Suprapubic skin (tissue), 4 donors: Measurements from ENCODE around the gene FAM209B. TPM values are rescaled to one million over a fixed set of nuclear protein-coding genes. Genes with fewer than 3 reads are reported as not detected.

Experiments used
- DNase-seq, 2 donors: peaks; one replicate each; pipeline ENCODE4 v3.0.0-alpha.2; 2019; ENCODE audit warnings: low spot score in 2 of 2
- H3K27ac ChIP-seq: fragments of 200-600 bp; sonication (generic); one replicate; pipeline ENCODE4 v1.5.1; 2019
- H3K27me3 ChIP-seq: fragments of 200-600 bp; sonication (generic); one replicate; pipeline ENCODE4 v1.5.1; 2019
- H3K36me3 ChIP-seq: fragments of 200-600 bp; sonication (generic); one replicate; pipeline ENCODE4 v1.5.1; 2019
- H3K4me1 ChIP-seq: fragments of 200-600 bp; sonication (generic); one replicate; pipeline ENCODE4 v1.5.1; 2019
- H3K4me3 ChIP-seq: fragments of 200-600 bp; sonication (generic); one replicate; pipeline ENCODE4 v1.5.1; 2019; ENCODE audit warnings: mild to moderate bottlenecking
- H3K9me3 ChIP-seq: fragments of 200-600 bp; sonication (generic); one replicate; pipeline ENCODE4 v1.5.1; 2019
- EP300 ChIP-seq: sonication (generic); formaldehyde crosslinking; IDR thresholded peaks from one replicate; pipeline ENCODE4 v1.6.1; 2017; ENCODE audit warnings: antibody characterized with exemption
- POLR2A ChIP-seq, 2 donors: fragments of 450-650 bp; IDR thresholded peaks; one replicate each; pipeline ENCODE4 v1.6.1; 2017; ENCODE audit warnings: antibody characterized with exemption in 2 of 2, mild to moderate bottlenecking in 2 of 2, moderate library complexity in 2 of 2
- POLR2AphosphoS5 ChIP-seq, 3 donors: sonication (generic); formaldehyde crosslinking; IDR thresholded peaks; one replicate each; pipeline ENCODE4 v1.6.1; 2017; ENCODE audit warnings: antibody characterized with exemption in 3 of 3
- WGBS: methylation state at CpG from one replicate; pipeline ENCODE4 v1.1.5; 2018; 5-methylcytosine and 5-hydroxymethylcytosine counted together
- total RNA-seq, 4 donors: library from RNA; depleted of rRNA; stranded (reverse); fragments of >200 nt; gene quantifications; one replicate each; pipeline ENCODE4 v1.1.0, GENCODE V29; 2016
- TF ChIP-seq, protein P1 (sequence below), 2 donors: fragments of 200-600 bp in 1 of 2; fragments of 450-650 bp in 1 of 2; sonication (generic) in 1 of 2; IDR thresholded peaks; one replicate each; pipeline ENCODE4 v1.5.1; 2016 to 2019; ENCODE audit warnings: antibody characterized with exemption in 2 of 2, mild to moderate bottlenecking in 1 of 2, moderate library complexity in 1 of 2

FAM209B gene
- total RNA-seq, 4 donors from 2014 or later = 2.5 TPM; not detected in 3

DNA sequence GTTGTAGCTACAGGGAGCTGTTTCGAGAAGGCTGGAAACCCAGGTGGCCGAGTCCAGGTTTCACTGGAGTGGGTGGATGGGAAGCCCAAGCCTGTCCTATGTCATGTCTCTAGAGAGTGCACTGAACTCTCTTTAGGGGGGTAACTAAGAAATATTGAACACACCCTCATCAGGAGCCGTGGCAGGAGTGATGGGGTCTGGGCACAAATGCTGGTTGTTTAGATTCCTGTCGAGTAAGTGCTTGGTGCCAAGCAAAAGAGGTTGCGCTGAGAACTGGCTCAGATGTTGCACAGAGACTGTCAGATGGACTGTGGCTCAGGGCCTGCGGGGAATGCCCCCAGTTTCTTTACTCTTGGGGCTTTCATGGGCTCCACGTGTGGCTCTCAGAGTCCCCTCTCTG lies 15.8 kb upstream of the FAM209B start:
- 93% methylated on average over 7 of the region's 7 CpGs for WGBS
- Histone ChIP-seq H3K4me1 (no peaks in the 10 kb centered on the region), H3K9me3 (peaks cover 16% of the 10 kb centered on the region), H3K27me3 (no peaks in the 10 kb centered on the region), H3K36me3 (peaks cover 82% of the 10 kb centered on the region), H3K4me3 (no peak overlapping the region), H3K27ac (no peak overlapping the region)
- TF ChIP-seq EP300 (no peak), POLR2A (IDR thresholded peaks at IDR 0.05) (no peak), POLR2AphosphoS5 (IDR thresholded peaks at IDR 0.05) (no peak)
- TF ChIP-seq, protein P1, sequence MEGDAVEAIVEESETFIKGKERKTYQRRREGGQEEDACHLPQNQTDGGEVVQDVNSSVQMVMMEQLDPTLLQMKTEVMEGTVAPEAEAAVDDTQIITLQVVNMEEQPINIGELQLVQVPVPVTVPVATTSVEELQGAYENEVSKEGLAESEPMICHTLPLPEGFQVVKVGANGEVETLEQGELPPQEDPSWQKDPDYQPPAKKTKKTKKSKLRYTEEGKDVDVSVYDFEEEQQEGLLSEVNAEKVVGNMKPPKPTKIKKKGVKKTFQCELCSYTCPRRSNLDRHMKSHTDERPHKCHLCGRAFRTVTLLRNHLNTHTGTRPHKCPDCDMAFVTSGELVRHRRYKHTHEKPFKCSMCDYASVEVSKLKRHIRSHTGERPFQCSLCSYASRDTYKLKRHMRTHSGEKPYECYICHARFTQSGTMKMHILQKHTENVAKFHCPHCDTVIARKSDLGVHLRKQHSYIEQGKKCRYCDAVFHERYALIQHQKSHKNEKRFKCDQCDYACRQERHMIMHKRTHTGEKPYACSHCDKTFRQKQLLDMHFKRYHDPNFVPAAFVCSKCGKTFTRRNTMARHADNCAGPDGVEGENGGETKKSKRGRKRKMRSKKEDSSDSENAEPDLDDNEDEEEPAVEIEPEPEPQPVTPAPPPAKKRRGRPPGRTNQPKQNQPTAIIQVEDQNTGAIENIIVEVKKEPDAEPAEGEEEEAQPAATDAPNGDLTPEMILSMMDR (IDR thresholded peaks at IDR 0.05) = no peak
- peak; percentile 18 to 48 for DNase-seq

DNA sequence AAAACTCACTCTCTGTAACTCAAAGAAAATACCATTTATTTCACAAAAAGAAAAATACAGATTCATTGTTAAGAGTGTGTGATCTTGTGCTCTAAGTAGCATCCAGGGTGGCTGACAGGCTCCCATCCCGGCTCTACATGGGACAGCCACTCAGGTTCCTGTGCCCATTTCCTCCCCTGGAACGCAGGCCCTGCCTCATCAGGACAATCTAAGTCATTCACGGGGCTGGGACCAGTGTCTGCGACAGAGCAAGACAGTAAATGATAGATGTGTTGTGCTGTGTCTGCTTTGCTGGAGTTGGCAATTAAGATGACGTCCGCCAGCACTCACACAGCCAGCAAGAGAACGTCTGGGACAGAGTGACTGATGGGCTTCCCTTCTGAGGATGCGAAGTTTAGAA lies 15.4 kb upstream of the FAM209B start:
- H3K27ac ChIP-seq = no peak overlapping the region
- TF ChIP-seq POLR2AphosphoS5 (IDR thresholded peaks at IDR 0.05) = no peak
- no peak for TF ChIP-seq POLR2A (IDR thresholded peaks at IDR 0.05)
- TF ChIP-seq, protein P1 (IDR thresholded peaks at IDR 0.05) = no peak
- no peak for TF ChIP-seq EP300
- H3K9me3 ChIP-seq = peaks cover 16% of the 10 kb centered on the region
- H3K27me3 ChIP-seq = no peaks in the 10 kb centered on the region
- H3K36me3 ChIP-seq = peaks cover 77% of the 10 kb centered on the region
- no peaks in the 10 kb centered on the region for H3K4me1 ChIP-seq
- peak; percentile 36 to 60 for DNase-seq
- no peak overlapping the region for H3K4me3 ChIP-seq
- 81% methylated on average over 8 of the region's 8 CpGs for WGBS

DNA sequence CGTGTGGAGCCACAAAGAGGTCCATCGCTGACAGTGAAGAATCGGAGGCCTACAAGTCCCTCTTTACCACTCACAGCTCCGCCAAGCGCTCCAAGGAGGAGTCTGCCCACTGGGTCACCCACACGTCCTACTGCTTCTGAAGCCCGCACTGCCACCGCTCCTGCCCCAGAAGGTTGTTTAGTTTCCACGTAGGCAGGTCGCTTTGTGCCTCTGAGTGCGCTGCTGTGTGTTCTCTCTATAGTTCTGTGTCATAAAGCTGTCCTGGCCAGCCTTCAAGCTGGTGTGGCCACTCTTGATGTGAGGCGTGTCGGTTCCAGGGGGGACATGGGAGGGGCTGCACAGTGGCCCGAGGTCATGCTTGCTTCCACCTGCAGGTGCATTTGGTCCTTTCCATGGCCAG lies 14.9 kb upstream of the FAM209B start:
- Histone ChIP-seq H3K9me3 (peaks cover 16% of the 10 kb centered on the region), H3K4me3 (no peak overlapping the region), H3K4me1 (no peaks in the 10 kb centered on the region), H3K27ac (no peak overlapping the region), H3K36me3 (peaks cover 72% of the 10 kb centered on the region), H3K27me3 (no peaks in the 10 kb centered on the region)
- DNase-seq = peak; percentile 37 to 74
- 95% methylated on average over 14 of the region's 14 CpGs for WGBS
- no peak for TF ChIP-seq POLR2A (IDR thresholded peaks at IDR 0.05)
- TF ChIP-seq POLR2AphosphoS5 (IDR thresholded peaks at IDR 0.05) = no peak
- TF ChIP-seq, protein P1 (IDR thresholded peaks at IDR 0.05) = no peak
- TF ChIP-seq EP300 = no peak

DNA sequence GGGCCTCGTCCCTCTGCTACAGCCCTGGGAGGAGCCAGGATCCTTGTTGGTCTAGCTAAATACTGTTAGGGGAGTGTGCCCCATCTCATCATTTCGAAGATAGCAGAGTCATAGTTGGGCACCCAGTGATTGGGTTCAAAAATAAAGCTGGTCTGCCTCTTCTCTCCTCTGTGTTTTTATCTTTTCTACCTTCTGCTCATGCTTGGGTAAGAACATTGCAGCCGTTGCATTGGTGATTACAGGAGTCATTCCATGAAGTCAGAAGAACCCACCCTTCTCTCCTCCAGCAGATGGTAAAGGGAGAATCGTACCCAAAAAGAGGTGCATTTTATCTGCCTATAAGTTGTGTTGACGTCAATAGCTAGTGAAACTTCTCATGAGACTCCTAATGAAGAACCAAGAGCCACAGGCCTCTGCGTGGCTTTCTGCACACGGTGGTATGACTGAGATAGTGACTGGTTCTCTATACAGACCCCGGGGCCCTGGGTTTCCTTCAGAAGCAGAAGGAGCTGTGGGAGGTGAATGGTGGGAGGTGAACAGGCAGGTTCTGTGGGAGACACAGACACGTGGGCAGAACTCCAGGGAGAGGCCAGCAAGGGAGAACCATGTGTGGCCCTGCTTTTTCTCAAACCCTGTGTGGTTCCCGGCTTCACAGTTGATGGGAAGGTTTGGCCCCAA lies 14.2 kb upstream of the FAM209B start:
- Histone ChIP-seq H3K36me3 (peaks cover 65% of the 10 kb centered on the region), H3K9me3 (peaks cover 16% of the 10 kb centered on the region), H3K4me3 (no peak overlapping the region), H3K4me1 (no peaks in the 10 kb centered on the region), H3K27ac (no peak overlapping the region), H3K27me3 (no peaks in the 10 kb centered on the region)
- peak; percentile 15 to 67 for DNase-seq
- no peak for TF ChIP-seq EP300
- no peak for TF ChIP-seq POLR2A (IDR thresholded peaks at IDR 0.05)
- no peak for TF ChIP-seq POLR2AphosphoS5 (IDR thresholded peaks at IDR 0.05)
- TF ChIP-seq, protein P1 (IDR thresholded peaks at IDR 0.05) = no peak
- WGBS = 92% methylated on average over 10 of the region's 10 CpGs

DNA sequence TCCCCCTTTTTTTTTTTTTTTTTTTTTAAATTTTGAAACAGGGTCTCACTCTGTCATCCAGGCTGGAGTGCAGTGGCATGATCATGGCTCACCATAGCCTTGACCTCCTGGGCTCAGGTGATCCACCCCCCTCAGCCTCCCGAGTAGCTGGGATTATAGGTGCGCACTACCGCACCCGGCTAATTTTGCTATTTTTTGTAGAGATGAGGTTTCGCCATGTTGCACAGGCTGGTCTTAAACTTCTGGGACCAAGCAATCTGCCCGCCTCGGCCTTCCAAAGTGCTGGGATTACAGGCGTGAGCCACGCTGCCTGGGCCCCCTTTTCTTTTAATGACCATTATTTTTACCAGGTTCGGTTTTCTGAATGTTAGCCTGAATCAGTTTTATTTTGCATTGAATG lies 13.5 kb upstream of the FAM209B start:
- no peak overlapping the region for H3K27ac ChIP-seq
- H3K36me3 ChIP-seq = peaks cover 60% of the 10 kb centered on the region
- peak; percentile 21 to 31 for DNase-seq
- 94% methylated on average over 10 of the region's 10 CpGs for WGBS
- TF ChIP-seq POLR2AphosphoS5 (IDR thresholded peaks at IDR 0.05) (no peak), EP300 (no peak), POLR2A (IDR thresholded peaks at IDR 0.05) (no peak)
- TF ChIP-seq, protein P1 (IDR thresholded peaks at IDR 0.05) = no peak
- no peak overlapping the region for H3K4me3 ChIP-seq
- H3K27me3 ChIP-seq = no peaks in the 10 kb centered on the region
- no peaks in the 10 kb centered on the region for H3K4me1 ChIP-seq
- H3K9me3 ChIP-seq = peaks cover 16% of the 10 kb centered on the region
